Activated CD4-positive, alpha-beta T cell treated with anti-CD3 and anti-CD28 coated beads for 24 hours (primary cell): ENCODE results near the gene GNG14.
"Not testable (repeated sequence)": the region's sequence is repeated elsewhere in the genome, so short reads cannot be mapped to it uniquely, and the experiment has no call there.

Experiments used
- DNase-seq, 2 donors: peaks; one replicate each; pipeline ENCODE4 v3.0.0-alpha.2; 2020; ENCODE audit warnings: low read depth in 2 of 2

The GNG14 gene

GRCh38 chr19:12667731-12668302 is 20.0 kb upstream of the GNG14 start:
- no peak for DNase-seq

GRCh38 chr19:12668346-12668745 is 19.5 kb upstream of the GNG14 start:
- no peak for DNase-seq

DNA sequence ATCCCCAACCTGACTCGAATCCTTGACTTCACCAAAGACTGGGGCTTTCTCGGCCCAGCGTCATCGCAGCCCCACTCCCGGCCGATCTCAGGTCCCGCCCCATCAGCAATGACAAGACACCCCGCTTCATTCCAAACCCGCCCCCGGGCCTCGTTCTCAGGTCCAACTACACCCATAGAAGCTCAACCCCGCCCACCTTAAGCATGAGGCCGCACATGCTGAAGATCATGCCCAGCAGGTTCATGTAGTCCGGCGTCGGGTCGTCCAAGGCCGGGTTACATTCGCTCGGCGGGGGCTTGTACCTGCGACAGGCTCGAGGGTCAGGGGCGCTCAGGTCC is 18.9 kb upstream of the GNG14 start:
- peak in 1 of 2 donors; percentile 52 for DNase-seq

DNA sequence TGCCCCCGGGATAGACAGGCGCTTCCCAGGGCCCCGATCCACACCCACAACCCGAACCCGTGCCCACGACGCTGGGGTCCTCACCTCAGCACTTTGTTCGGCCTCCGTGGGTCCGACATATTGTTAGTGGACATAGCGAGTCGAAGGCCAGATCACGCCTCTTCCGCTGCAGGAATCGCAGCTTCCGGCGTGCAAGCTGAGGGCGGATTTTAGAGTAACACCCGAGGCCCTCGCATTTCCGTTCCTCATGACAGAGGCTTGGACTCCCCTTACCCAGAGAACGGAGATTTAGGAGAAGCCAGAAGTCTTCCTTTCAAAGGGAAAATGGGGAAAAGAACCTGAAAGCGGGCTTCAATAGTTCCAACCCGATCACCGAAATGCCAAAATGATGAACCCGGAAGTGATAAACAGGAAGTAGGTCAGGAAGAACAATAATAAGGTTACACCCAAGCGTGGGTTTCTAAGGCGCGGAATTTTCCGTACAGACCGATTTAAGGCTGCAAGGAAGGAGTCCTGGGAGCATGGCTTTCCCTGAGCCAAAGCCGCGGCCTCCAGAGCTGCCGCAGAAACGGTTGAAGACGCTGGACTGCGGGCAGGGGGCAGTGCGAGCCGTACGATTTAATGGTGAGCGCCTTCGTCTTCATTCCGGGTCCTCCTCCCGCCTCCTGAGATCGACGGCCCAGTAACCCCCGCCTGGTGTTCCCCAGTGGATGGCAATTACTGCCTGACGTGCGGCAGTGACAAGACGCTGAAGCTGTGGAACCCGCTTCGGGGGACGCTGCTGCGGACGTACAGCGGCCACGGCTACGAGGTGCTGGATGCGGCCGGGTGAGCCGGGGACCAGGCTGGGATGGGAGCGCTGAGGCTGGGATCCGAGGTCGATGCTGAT is 18.3 kb upstream of the GNG14 start:
- DNase-seq, result peak; percentile 47 to 55

DNA sequence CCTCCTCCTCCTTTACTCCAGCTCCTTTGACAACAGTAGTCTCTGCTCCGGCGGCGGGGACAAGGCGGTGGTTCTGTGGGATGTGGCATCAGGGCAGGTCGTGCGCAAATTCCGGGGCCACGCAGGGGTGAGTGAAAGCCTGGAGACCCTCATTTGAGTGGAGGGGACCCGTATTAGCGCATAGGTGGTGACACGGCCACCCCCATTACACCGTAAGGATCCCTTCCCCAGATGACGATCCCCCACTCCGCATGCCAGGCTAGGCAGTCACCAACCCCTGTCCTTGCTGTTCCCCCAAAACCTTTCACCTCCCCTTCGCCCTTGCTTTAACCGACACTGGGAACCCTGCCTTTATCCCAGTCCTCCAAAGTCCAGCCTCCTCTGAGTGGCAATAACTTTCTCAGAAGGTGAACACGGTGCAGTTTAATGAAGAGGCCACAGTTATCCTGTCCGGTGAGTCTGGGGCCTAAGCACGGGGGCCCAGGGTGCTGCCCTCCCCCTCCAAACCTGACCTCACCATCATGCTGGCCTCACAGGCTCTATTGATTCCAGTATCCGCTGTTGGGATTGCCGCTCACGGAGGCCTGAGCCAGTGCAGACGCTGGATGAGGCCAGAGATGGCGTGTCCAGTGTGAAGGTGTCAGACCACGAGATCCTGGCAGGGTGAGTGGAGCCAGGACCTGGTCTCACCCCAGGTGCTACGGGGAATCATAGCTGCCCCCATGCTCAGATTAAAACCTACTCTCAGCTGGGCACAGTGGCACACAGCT is 17.5 kb upstream of the GNG14 start:
- DNase-seq, result no peak

GRCh38 chr19:12672744-12673143 is 15.1 kb upstream of the GNG14 start:
- no peak for DNase-seq

DNA sequence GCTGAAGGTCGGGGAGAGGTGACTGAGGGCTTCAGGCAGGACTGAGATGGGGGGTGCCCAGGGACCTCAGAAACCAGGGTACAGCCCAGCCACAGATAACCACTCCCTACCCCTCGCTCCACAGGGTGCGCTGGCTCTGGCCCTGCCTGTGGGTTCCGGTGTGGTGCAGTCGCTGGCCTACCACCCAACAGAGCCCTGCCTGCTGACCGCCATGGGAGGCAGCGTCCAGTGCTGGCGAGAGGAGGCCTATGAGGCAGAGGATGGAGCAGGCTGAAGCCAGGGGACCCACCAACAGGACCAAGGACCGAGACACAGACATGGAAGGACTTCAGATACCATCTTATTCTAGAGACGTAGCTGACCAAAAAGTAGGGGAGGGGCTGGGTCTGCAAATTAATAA is 12.4 kb upstream of the GNG14 start:
- no peak for DNase-seq

DNA sequence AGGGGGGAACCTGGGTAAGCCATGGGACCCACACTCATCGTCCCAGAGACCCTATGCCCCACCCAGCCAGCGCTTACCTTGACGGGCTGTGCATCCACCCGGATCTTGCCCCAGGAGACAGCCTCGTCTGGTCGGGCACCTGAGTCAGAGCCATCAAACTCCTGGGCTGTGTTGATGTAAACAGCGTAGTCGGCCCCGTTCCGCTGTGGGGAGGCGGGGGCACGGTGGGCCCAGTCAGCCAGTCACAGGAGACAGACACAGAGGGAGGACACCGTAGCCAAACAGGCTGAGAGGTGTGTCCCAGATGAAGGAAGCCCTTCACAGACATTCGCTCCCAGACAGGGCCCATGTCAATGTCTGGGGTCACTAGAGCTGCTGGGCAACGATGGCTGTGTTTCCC is 11.9 kb upstream of the GNG14 start:
- DNase-seq, result no peak

- DNase-seq, result peak; percentile 83 to 93
Observed at GRCh38 chr19:12676384-12676792, 11.4 kb upstream of the GNG14 start.

GRCh38 chr19:12676928-12677327 is 10.9 kb upstream of the GNG14 start:
- no peak for DNase-seq

DNA sequence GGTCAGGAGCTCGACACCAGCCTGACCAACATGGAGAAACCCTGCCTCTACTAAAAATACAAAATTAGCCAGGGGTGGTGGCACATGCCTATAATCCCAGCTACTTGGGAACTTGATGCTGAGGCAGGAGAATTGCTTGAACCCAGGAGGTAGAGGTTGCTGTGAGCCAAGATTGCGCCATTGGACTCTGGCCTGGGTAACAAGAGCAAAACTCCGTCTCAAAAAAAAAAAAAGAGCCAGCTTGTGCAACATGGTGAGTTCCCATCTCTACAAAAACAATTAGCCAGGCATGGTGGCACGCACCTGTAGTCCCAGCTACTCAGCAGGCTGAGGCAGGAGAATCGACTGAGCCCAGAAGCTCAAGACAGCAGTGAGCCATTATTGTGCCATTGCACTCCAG is 9.8 kb upstream of the GNG14 start:
- not testable (repeated sequence) for DNase-seq

DNA sequence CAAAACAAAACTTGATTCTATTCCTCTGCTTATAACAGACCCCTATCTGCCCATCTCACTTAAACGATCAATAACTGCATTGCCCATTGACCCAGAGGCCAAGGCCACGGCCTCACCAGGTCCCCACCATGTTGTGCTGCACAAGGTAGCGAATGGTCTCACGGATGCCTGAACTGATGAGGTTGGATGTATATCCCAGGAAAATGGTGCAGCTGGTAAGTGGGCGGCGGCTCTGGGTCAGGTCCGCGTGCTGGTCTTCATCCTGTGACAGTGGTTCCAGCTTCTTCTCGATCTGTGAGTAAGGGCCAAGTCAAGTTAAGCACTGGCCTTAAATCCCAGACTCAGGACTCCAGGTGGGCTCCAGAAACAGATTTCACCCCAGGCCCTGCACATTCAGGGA is 7.8 kb upstream of the GNG14 start:
- DNase-seq, result no peak

DNA sequence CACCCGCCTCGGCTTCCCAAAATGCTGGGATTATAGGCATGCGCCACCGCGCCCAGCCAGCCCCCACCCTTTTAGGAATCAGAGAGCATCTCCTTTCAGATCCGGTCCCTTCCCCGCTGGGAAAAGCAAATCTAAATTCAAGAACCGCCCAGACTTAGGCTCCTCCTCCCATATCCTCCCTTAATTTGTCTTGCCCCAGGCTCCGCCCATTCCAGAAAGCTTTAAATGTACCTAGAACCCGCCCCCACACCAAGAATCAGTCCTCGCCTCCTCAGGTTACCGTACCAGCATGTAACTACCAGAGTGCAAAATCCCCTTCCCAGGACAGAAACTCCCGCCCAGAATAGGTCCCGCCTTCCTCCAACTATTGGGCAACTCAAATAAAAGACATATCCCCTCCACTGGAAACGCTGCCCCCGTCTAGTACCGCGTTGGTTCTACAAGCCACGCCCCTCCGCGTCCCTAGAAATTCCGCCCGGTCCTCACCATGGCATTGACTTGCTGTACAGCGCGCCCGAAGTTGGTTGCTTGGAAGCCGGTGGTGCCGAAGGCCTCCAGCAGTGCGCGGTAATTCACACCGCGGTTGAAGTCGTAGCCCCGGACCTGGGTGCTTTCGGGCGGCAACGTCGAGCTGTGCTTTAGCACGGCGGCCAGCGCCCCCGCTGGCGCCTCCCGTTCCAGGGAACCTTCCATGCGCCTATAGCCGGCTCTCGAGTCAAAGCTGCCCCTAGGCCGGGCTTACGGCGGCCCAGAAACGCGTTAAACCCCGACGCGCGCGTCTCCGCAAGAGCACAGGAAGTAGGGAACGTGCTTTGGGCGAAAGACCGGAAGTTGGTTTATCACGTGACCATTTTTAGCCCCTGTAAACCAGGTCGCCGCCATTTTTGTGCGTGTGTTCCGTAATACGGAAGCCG is 6.5 kb upstream of the GNG14 start, which contains the start of gene DHPS:
DHPS (minus strand) TSS at position 807 of the 914 bp plus-strand sequence; CDS start at position 693, 114 bp downstream.
- DNase-seq, result peak; percentile 82 to 87

- DNase-seq, result no peak
Observed at GRCh38 chr19:12685831-12686230, 2.0 kb upstream of the GNG14 start.

- no peak for DNase-seq
Observed at GRCh38 chr19:12689012-12689411, 1.2 kb downstream of the GNG14 start.

- DNase-seq, result no peak
Observed at GRCh38 chr19:12689581-12690216, 1.9 kb downstream of the GNG14 start.

DNA sequence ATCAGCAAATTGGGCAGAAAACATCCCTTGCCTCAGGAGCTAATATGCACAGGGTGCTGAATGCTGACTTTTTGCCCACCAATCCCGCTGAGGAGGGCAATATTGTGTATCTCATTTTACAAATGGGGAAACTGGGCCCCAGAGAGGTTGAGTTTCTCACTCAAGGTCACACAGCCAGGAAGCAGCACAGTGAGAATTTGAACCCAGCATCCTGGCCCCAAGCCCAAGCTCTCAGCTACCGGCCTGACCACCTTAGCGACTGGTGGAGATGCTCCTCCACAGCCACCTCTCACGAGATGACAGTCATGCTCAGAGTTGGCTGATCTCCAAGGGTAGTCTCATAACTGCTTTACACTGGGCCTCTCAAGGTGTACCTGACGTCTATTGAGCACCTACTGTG is 5.2 kb downstream of the GNG14 start:
- DNase-seq, result no peak

DNA sequence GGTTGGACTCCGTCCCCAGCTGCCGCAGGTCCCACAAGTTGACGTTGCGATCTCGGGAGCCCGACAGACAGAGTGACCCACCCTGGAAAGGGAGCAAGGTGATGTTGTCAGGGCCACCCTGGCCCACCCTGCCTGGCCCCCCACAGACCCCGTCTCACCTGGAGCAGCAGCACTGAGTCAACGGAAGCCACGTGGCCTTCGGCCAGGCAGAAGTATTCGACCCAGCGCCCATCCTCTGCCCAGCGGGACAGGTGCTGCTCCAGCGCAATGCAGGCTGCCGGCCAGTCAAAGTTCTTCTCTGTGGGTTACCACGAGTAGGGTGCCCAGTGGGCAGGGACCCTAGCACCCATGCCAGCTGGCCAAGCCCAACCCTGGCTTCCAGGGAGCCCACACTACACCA is 6.8 kb downstream of the GNG14 start:
- DNase-seq, result no peak

GRCh38 chr19:12695096-12695495 is 7.3 kb downstream of the GNG14 start:
- no peak for DNase-seq

DNA sequence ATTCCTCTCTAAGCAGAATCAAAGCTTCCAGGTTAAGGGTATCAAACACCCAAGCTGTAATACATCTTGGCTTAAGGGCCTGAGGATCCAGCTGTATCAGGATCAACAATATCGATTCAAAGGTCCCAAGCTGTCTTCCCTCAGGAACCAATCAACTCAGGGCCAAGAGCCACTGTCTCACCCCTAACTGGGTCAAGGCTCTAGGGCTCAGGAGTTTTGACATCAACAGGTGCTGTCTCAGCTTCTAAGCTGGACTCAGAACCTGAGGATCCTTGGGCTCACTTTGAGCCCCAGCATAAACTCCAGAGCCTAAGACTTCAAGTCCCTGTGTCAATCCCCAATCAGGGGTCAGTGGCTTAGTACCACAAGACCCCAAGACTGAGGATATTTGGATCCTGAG is 7.7 kb downstream of the GNG14 start:
- DNase-seq, result no peak

DNA sequence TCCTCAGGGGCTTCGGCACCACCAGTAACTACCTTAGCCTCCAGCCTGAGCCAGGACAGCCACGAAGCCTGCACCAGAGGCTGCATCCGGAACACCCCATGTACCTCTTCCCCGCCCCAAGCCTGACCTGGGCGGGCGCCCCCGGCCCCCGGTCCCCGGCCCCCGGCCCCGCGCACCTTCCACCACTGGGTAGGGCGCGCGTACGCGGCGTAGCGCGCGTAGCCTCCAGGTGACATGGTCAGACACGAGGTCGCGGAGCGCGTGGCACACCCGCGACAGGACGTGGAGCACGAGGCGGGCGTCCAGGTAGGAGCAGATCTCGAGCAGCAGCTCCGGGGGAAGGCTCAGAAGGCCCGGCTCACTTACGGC is 8.2 kb downstream of the GNG14 start:
- no peak for DNase-seq
